Measurements from ENCODE around the gene ALDH6A1. TPM values are rescaled to one million over a fixed set of nuclear protein-coding genes. Genes with fewer than 3 reads are reported as not detected.
A peak's percentile ranks its signal among the peaks of the same experiment; 100 is the strongest.
"Not testable (repeated sequence)": the region's sequence is repeated elsewhere in the genome, so short reads cannot be mapped to it uniquely, and the experiment has no call there.

Gene ALDH6A1
- total and polyA plus RNA-seq, 2 donors (not counting 1 experiment from before 2014, with no cell fraction given), result 2.8 to 16.7 TPM

GRCh38 chr14:74111395-74112216 lies 27.4 kb upstream of the ALDH6A1 start:
- H3K4me2 ChIP-seq (replicated peaks; ENCODE audit: low read depth, low read length, poor library complexity, severe bottlenecking); H3K27ac Mint-ChIP-seq; H3K9me3 ChIP-seq (ENCODE audit: control extremely low read depth in 1 of 3, control insufficient read depth in 2 of 3, insufficient read depth in 1 of 3, low read length in 2 of 3); ATAC-seq (ENCODE audit: low read depth); H3K27me3 Mint-ChIP-seq; H4K20me1 ChIP-seq (ENCODE audit: control insufficient read depth, insufficient read depth, low read length, poor library complexity, severe bottlenecking); H3K27me3 ChIP-seq (replicated peaks in 1 of 4; ENCODE audit: control extremely low read depth in 1 of 4, control insufficient read depth in 3 of 4, insufficient read depth in 4 of 4, low read length in 3 of 4); H3K4me1 ChIP-seq (ENCODE audit: control insufficient read depth in 2 of 2, insufficient read depth in 2 of 2, low read length in 2 of 2); H3K4me3 ChIP-seq (ENCODE audit: control extremely low read depth in 1 of 5, extremely low read depth in 1 of 5, insufficient read depth in 1 of 5, low read depth in 2 of 5, low read length in 4 of 5); H3K4me1 Mint-ChIP-seq; POLR2A ChIA-PET; H3K9ac ChIP-seq (ENCODE audit: low read length); H2AFZ ChIP-seq (ENCODE audit: insufficient read depth, low read depth, low read length, poor library complexity, severe bottlenecking); H3K9me3 Mint-ChIP-seq (ENCODE audit: insufficient read depth); H3K79me2 ChIP-seq (ENCODE audit: control insufficient read depth, insufficient read depth, low read length); H3K4me3 Mint-ChIP-seq; H3K27ac ChIP-seq (ENCODE audit: low read length in 2 of 2): not testable (repeated sequence)
- intact Hi-C loops (cut with micrococcal nuclease), result loop anchor here (1.0 kb wide), 1 partner anchor 146 kb away; no protein-coding TSS in a partner anchor
- TF ChIP-seq CTCF (IDR thresholded peaks at IDR 0.05), result peak; percentile 65
- CTCF ChIA-PET, result interaction anchor here (0.6 to 2.2 kb wide), 17 partner anchors 9 to 737 kb away, joined by 3 to 16 read pairs (median 4); no protein-coding TSS in a partner anchor
- WGBS (ENCODE audit: insufficient coverage), result 90% methylated on average over 9 of the region's 13 CpGs
- peak; percentile 52 for DNase-seq
- H3K36me3 ChIP-seq (replicated peaks in 1 of 2; ENCODE audit: control extremely low read depth in 1 of 2, control insufficient read depth in 1 of 2, extremely low read depth in 1 of 2, insufficient read depth in 2 of 2, low read length in 1 of 2), result peaks cover 0 to 12% of the 10 kb centered on the region in 2 experiments

DNA sequence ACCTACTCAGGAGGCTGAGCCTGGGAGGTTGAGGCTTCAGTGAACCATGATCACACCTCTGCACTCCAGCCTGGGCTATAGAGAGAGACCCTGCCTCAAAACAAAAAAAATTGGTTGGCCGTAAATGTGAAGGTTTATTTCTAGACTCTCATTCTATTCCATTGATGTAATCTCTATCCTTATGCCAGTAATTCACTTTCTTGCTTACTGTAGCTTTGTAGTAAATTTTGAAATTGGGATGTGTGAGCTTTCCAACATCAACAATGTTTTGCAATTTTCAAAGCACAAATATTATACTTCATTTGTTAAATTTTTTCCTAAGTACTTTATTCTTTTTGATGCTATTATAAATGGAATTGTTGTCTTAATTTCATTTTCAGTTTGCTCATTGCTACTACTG lies 25.1 kb upstream of the ALDH6A1 start:
- H3K4me2 ChIP-seq (replicated peaks; ENCODE audit: low read depth, low read length, poor library complexity, severe bottlenecking), result no peak overlapping the region
- no peaks in the 10 kb centered on the region for H3K9me3 Mint-ChIP-seq (ENCODE audit: insufficient read depth)
- H3K36me3 ChIP-seq (replicated peaks in 1 of 2; ENCODE audit: control extremely low read depth in 1 of 2, control insufficient read depth in 1 of 2, extremely low read depth in 1 of 2, insufficient read depth in 2 of 2, low read length in 1 of 2), result peaks cover 0 to 14% of the 10 kb centered on the region in 2 experiments
- H3K4me1 Mint-ChIP-seq, result no peaks in the 10 kb centered on the region
- no peaks in the 10 kb centered on the region for H3K4me1 ChIP-seq (ENCODE audit: control insufficient read depth in 2 of 2, insufficient read depth in 2 of 2, low read length in 2 of 2)
- H3K4me3 Mint-ChIP-seq, result no peak overlapping the region
- H3K27me3 ChIP-seq (replicated peaks in 1 of 4; ENCODE audit: control extremely low read depth in 1 of 4, control insufficient read depth in 3 of 4, insufficient read depth in 4 of 4, low read length in 3 of 4), result no peaks in the 10 kb centered on the region
- no peak for ATAC-seq (ENCODE audit: low read depth)
- CTCF ChIA-PET, result interaction anchor here (1.4 to 2.7 kb wide), 2 partner anchors 9 to 143 kb away, joined by 4 to 10 read pairs; no protein-coding TSS in a partner anchor
- TF ChIP-seq CTCF (IDR thresholded peaks at IDR 0.05), result no peak
- TF ChIP-seq EZH2 (IDR thresholded peaks at IDR 0.05; ENCODE audit: borderline replicate concordance, insufficient read depth, low read depth, low read length, poor library complexity, severe bottlenecking), result no peak
- no CpG with 5 or more reads among the region's 1 CpG for WGBS (ENCODE audit: insufficient coverage)
- H3K79me2 ChIP-seq (ENCODE audit: control insufficient read depth, insufficient read depth, low read length), result no peaks in the 10 kb centered on the region
- no peak overlapping the region for H3K27ac ChIP-seq (ENCODE audit: low read length in 2 of 2)
- H3K9me3 ChIP-seq (ENCODE audit: control extremely low read depth in 1 of 3, control insufficient read depth in 2 of 3, insufficient read depth in 1 of 3, low read length in 2 of 3), result no peaks in the 10 kb centered on the region
- no peak overlapping the region for H3K4me3 ChIP-seq (ENCODE audit: control extremely low read depth in 1 of 5, extremely low read depth in 1 of 5, insufficient read depth in 1 of 5, low read depth in 2 of 5, low read length in 4 of 5)
- DNase-seq, result no peak
- POLR2A ChIA-PET, result no interaction called here
- H3K9ac ChIP-seq (ENCODE audit: low read length), result no peak overlapping the region
- no peak overlapping the region for H2AFZ ChIP-seq (ENCODE audit: insufficient read depth, low read depth, low read length, poor library complexity, severe bottlenecking)
- H3K27me3 Mint-ChIP-seq, result no peaks in the 10 kb centered on the region
- H3K27ac Mint-ChIP-seq, result no peak overlapping the region
- intact Hi-C loops (cut with micrococcal nuclease), result no loop called here
- H4K20me1 ChIP-seq (ENCODE audit: control insufficient read depth, insufficient read depth, low read length, poor library complexity, severe bottlenecking), result no peaks in the 10 kb centered on the region

Measured in B cell (primary cell).